Natural killer cell (primary cell): ENCODE measurements around the gene FHOD3. TPM values are rescaled to one million over a fixed set of nuclear protein-coding genes. Genes with fewer than 3 reads are reported as not detected.

ENCODE experiments used
- ATAC-seq, 3 donors: fragments of 150-1000 bp in 2 of 3; fragments of 200-7000 bp in 1 of 3; cut with Tn5 transposase; 1 replicate in 1 of 3; 2 replicates in 2 of 3; pipeline ENCODE4 v1.10.0; 2021; ENCODE audit warnings: mild to moderate bottlenecking in 2 of 3, moderate library complexity in 2 of 3
- DNase-seq, 2 donors: peaks; one replicate each; pipeline versions ENCODE4 v3.0.0 to v3.0.0-alpha.2; 2013 to 2021; ENCODE audit warnings: mixed read lengths in 1 of 2
- H3K27ac ChIP-seq: one replicate; pipeline ENCODE4 v1.5.1; 2013; ENCODE audit warnings: mild to moderate bottlenecking, low read length
- H3K27me3 ChIP-seq: one replicate; pipeline ENCODE4 v1.6.1; 2013; ENCODE audit warnings: low read length; ENCODE audit not compliant: control insufficient read depth, insufficient read depth
- H3K36me3 ChIP-seq: one replicate; pipeline ENCODE4 v1.6.1; 2013; ENCODE audit warnings: low read length; ENCODE audit not compliant: control insufficient read depth, insufficient read depth
- H3K4me1 ChIP-seq: one replicate; pipeline ENCODE4 v1.6.1; 2013; ENCODE audit warnings: low read length; ENCODE audit not compliant: control insufficient read depth, insufficient read depth
- H3K4me3 ChIP-seq: one replicate; pipeline ENCODE4 v1.5.1; 2013; ENCODE audit warnings: low read length
- H3K9me3 ChIP-seq: one replicate; pipeline ENCODE4 v1.6.1; 2013; ENCODE audit warnings: low read length; ENCODE audit not compliant: control insufficient read depth, insufficient read depth
- H3K27ac Mint-ChIP-seq, 2 donors: one replicate each; pipeline ENCODE4 v1.8.0; 2022; ENCODE audit warnings: mild to moderate bottlenecking in 2 of 2, mixed read lengths in 2 of 2, moderate library complexity in 1 of 2
- H3K27me3 Mint-ChIP-seq, 2 donors: one replicate each; pipeline ENCODE4 v1.8.0; 2022; ENCODE audit warnings: low read depth in 2 of 2, mixed read lengths in 2 of 2
- H3K36me3 Mint-ChIP-seq: one replicate; pipeline ENCODE4 v1.8.0; 2022; ENCODE audit warnings: mixed read lengths
- H3K4me1 Mint-ChIP-seq, 2 donors: one replicate each; pipeline ENCODE4 v1.8.0; 2022; ENCODE audit warnings: mixed read lengths in 2 of 2
- H3K4me3 Mint-ChIP-seq: one replicate; pipeline ENCODE4 v1.8.0; 2022; ENCODE audit warnings: mild to moderate bottlenecking, moderate library complexity, mixed read lengths
- H3K9me3 Mint-ChIP-seq, 2 donors: one replicate each; pipeline ENCODE4 v1.8.0; 2022; ENCODE audit warnings: mixed read lengths in 2 of 2
- WGBS: methylation state at CpG from one replicate; pipeline ENCODE4 v1.1.7; 2013; ENCODE audit warnings: missing lambda C conversion rate; ENCODE audit not compliant: insufficient coverage; 5-methylcytosine and 5-hydroxymethylcytosine counted together
- intact Hi-C: fragments of 100-400 bp; cut with micrococcal nuclease; formaldehyde crosslinking; loops from one replicate; pipeline ENCODE4 v1.14.2; 2022
- total RNA-seq, 4 donors: library from RNA; stranded (reverse); fragments of 120-200 nt in 1 of 4; gene quantifications; one replicate each; pipeline versions ENCODE4 v1.2.3 to v1.2.4, GENCODE V29; 2013 to 2022
- TF ChIP-seq, protein P1 (sequence below): fragments of 200-600 bp; IDR thresholded peaks from one replicate; pipeline ENCODE4 v1.8.0; 2022; ENCODE audit warnings: antibody characterized with exemption

FHOD3 gene
- total RNA-seq, 3 donors from 2014 or later (not counting 1 experiment from before 2014, with no cell fraction given), result not detected

DNA sequence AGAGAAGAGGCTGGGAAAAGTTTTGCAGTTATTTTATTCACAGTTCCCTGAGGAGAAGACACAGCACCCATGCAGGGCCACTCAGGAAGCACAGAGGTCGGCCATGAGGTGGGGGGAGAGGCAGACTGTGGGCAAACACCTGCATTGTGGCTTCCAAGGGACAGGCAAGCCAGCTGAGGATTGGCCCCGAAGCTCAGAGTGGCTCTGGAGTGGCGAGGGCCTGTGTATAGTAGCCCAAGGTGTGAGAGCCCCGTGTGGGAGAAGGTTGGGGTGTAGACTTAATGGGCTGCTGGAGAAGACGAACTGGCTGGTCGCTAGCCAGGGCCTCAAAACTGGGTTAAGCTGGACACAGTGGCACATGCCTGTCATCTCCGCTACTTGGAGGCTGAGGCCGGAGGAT is 218.7 kb downstream of the FHOD3 start:
- Mint-ChIP-seq H3K4me1 (no peaks in the 10 kb centered on the region), H3K27me3 (peaks cover 1 to 13% of the 10 kb centered on the region in 2 donors), H3K4me3 (no peak overlapping the region), H3K9me3 (no peaks in the 10 kb centered on the region), H3K27ac (no peak overlapping the region), H3K36me3 (no peaks in the 10 kb centered on the region)
- no peak for ATAC-seq
- Histone ChIP-seq H3K4me1 (no peaks in the 10 kb centered on the region), H3K27me3 (no peaks in the 10 kb centered on the region), H3K9me3 (no peaks in the 10 kb centered on the region), H3K36me3 (no peaks in the 10 kb centered on the region), H3K27ac (no peak overlapping the region), H3K4me3 (no peak overlapping the region)
- TF ChIP-seq, protein P1, sequence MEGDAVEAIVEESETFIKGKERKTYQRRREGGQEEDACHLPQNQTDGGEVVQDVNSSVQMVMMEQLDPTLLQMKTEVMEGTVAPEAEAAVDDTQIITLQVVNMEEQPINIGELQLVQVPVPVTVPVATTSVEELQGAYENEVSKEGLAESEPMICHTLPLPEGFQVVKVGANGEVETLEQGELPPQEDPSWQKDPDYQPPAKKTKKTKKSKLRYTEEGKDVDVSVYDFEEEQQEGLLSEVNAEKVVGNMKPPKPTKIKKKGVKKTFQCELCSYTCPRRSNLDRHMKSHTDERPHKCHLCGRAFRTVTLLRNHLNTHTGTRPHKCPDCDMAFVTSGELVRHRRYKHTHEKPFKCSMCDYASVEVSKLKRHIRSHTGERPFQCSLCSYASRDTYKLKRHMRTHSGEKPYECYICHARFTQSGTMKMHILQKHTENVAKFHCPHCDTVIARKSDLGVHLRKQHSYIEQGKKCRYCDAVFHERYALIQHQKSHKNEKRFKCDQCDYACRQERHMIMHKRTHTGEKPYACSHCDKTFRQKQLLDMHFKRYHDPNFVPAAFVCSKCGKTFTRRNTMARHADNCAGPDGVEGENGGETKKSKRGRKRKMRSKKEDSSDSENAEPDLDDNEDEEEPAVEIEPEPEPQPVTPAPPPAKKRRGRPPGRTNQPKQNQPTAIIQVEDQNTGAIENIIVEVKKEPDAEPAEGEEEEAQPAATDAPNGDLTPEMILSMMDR, result no peak
- DNase-seq, result no peak
- 66% methylated on average over 8 of the region's 8 CpGs for WGBS
- intact Hi-C loops, result no loop called here

DNA sequence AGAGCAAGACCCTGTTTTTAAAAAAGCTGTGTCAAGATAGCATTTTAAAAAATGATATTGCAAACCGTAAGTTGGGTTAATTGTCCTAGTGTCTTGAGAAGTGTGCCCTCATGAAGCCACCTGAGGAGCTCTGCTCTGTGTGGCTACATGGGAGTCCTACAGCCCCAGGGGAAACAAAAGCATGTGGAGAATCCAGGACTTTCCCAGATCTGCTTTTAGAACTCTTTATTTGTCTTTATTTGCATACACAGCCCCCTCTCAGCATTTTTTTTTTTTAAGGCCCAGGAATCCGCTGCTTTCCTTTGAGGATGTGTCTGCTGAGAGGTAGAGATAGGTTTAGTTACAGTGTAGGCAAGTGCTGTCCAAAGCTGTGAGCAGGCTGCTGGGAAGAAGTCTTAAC is 219.2 kb downstream of the FHOD3 start:
- intact Hi-C loops, result no loop called here
- no peaks in the 10 kb centered on the region for H3K36me3 ChIP-seq
- no peaks in the 10 kb centered on the region for H3K4me1 Mint-ChIP-seq
- H3K27me3 Mint-ChIP-seq, result peaks cover 6 to 15% of the 10 kb centered on the region in 2 donors
- no peak overlapping the region for H3K4me3 ChIP-seq
- no peaks in the 10 kb centered on the region for H3K36me3 Mint-ChIP-seq
- no peaks in the 10 kb centered on the region for H3K9me3 ChIP-seq
- 81% methylated on average over 2 of the region's 2 CpGs for WGBS
- TF ChIP-seq, protein P1, result no peak
- no peak overlapping the region for H3K27ac Mint-ChIP-seq
- no peaks in the 10 kb centered on the region for H3K27me3 ChIP-seq
- no peak overlapping the region for H3K27ac ChIP-seq
- no peaks in the 10 kb centered on the region for H3K9me3 Mint-ChIP-seq
- ATAC-seq (no peak), DNase-seq (no peak)
- H3K4me1 ChIP-seq, result no peaks in the 10 kb centered on the region
- H3K4me3 Mint-ChIP-seq, result no peak overlapping the region

DNA sequence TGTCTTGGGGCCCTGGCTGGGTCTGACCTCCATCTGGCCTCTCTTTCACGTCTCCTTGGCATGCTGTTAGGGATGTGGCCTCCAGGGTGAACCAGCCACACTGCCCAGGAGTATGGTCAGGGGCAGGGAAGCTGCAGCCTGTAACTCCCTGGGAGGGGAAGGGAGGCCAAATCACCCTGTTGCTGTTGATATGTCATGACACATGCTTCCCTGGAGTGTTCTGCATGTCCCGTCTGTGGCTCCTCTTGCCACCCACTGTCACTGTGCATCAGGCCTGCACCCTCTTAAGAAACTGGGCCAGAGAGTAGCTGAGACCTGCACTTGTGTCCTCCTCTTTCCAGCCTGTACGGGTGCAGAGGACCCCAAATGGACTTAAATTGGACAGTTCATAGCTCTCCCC is 221.3 kb downstream of the FHOD3 start:
- ATAC-seq (no peak), DNase-seq (no peak)
- Mint-ChIP-seq H3K9me3 (no peaks in the 10 kb centered on the region), H3K27ac (no peak overlapping the region), H3K27me3 (peaks cover 6 to 16% of the 10 kb centered on the region in 2 donors), H3K4me1 (no peaks in the 10 kb centered on the region), H3K36me3 (no peaks in the 10 kb centered on the region), H3K4me3 (no peak overlapping the region)
- TF ChIP-seq, protein P1, result no peak
- Histone ChIP-seq H3K36me3 (no peaks in the 10 kb centered on the region), H3K9me3 (no peaks in the 10 kb centered on the region), H3K27ac (no peak overlapping the region), H3K4me1 (no peaks in the 10 kb centered on the region), H3K27me3 (no peaks in the 10 kb centered on the region), H3K4me3 (no peak overlapping the region)
- 72% methylated on average over 3 of the region's 3 CpGs for WGBS
- intact Hi-C loops, result no loop called here

DNA sequence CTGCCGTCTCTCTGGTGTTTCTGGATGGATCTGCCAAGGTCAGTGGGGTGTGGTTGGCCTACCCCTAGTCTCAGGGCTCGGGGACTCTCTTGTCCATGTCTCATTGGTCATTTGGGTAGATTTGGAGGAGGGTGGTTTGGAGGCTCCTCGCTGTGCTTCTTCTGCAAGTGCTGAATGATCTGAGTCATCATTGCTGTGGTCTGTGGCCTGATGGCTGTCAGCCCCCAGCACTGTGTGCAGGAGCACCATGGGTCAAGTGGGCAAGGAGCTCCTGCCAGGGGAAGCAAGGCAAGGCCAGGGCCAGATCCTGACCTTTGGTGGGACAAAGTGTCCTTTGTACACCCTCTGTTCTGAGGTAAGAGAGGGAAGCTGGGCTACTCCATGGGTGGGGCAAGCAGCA is 221.8 kb downstream of the FHOD3 start:
- Histone ChIP-seq H3K4me1 (no peaks in the 10 kb centered on the region), H3K27ac (no peak overlapping the region), H3K36me3 (no peaks in the 10 kb centered on the region), H3K4me3 (no peak overlapping the region), H3K9me3 (no peaks in the 10 kb centered on the region), H3K27me3 (no peaks in the 10 kb centered on the region)
- peaks cover 6 to 16% of the 10 kb centered on the region in 2 donors for H3K27me3 Mint-ChIP-seq
- no peak overlapping the region for H3K4me3 Mint-ChIP-seq
- 64% methylated on average over 3 of the region's 3 CpGs for WGBS
- H3K4me1 Mint-ChIP-seq, result no peaks in the 10 kb centered on the region
- H3K27ac Mint-ChIP-seq, result no peak overlapping the region
- intact Hi-C loops, result no loop called here
- DNase-seq (no peak), ATAC-seq (no peak)
- H3K9me3 Mint-ChIP-seq, result no peaks in the 10 kb centered on the region
- H3K36me3 Mint-ChIP-seq, result no peaks in the 10 kb centered on the region
- TF ChIP-seq, protein P1, result no peak
